NOMO-1 (cell line): ENCODE results near the gene KRT2.

Experiments used
- DNase-seq, 2 experiments: peaks; one replicate each; lab custom pipeline; 2025; ENCODE audit not compliant: unreplicated experiment in 2 of 2; lab: John Stamatoyannopoulos, UW

The KRT2 gene

GRCh38 chr12:52617403-52617785, 34.6 kb downstream of the KRT2 start:
- DNase-seq: no peak

- no peak for DNase-seq
Observed at GRCh38 chr12:52616680-52617402, 35.2 kb downstream of the KRT2 start.

- no peak for DNase-seq
Observed at GRCh38 chr12:52615912-52616311, 36.1 kb downstream of the KRT2 start.

- DNase-seq: no peak
Observed at GRCh38 chr12:52615208-52615868, 36.7 kb downstream of the KRT2 start.

- no peak for DNase-seq
Observed at GRCh38 chr12:52614381-52615207, 37.4 kb downstream of the KRT2 start.

GRCh38 chr12:52613384-52614030, 38.5 kb downstream of the KRT2 start:
- DNase-seq: no peak

GRCh38 chr12:52612431-52613383, 39.3 kb downstream of the KRT2 start:
- no peak for DNase-seq

GRCh38 chr12:52611080-52611468, 40.9 kb downstream of the KRT2 start:
- DNase-seq: no peak

GRCh38 chr12:52608826-52609630, 43.0 kb downstream of the KRT2 start:
- DNase-seq: no peak

- DNase-seq: no peak
Observed at GRCh38 chr12:52608161-52608560, 43.9 kb downstream of the KRT2 start.

- no peak for DNase-seq
Observed at GRCh38 chr12:52607314-52607713, 44.7 kb downstream of the KRT2 start.

GRCh38 chr12:52606581-52607218, 45.3 kb downstream of the KRT2 start:
- no peak for DNase-seq

- no peak for DNase-seq
Observed at GRCh38 chr12:52606096-52606495, 45.9 kb downstream of the KRT2 start.

GRCh38 chr12:52605542-52605941, 46.5 kb downstream of the KRT2 start:
- DNase-seq: no peak

- no peak for DNase-seq
Observed at GRCh38 chr12:52604859-52605258, 47.2 kb downstream of the KRT2 start.

GRCh38 chr12:52603314-52603713, 48.7 kb downstream of the KRT2 start:
- DNase-seq: no peak

- DNase-seq: no peak
Observed at GRCh38 chr12:52602552-52602951, 49.5 kb downstream of the KRT2 start.

- DNase-seq: no peak
Observed at GRCh38 chr12:52601671-52602070, 50.3 kb downstream of the KRT2 start.
